Measurements from ENCODE around the gene SYNM.
"Not testable (repeated sequence)": the region's sequence is repeated elsewhere in the genome, so short reads cannot be mapped to it uniquely, and the experiment has no call there.

The SYNM gene, protein sequence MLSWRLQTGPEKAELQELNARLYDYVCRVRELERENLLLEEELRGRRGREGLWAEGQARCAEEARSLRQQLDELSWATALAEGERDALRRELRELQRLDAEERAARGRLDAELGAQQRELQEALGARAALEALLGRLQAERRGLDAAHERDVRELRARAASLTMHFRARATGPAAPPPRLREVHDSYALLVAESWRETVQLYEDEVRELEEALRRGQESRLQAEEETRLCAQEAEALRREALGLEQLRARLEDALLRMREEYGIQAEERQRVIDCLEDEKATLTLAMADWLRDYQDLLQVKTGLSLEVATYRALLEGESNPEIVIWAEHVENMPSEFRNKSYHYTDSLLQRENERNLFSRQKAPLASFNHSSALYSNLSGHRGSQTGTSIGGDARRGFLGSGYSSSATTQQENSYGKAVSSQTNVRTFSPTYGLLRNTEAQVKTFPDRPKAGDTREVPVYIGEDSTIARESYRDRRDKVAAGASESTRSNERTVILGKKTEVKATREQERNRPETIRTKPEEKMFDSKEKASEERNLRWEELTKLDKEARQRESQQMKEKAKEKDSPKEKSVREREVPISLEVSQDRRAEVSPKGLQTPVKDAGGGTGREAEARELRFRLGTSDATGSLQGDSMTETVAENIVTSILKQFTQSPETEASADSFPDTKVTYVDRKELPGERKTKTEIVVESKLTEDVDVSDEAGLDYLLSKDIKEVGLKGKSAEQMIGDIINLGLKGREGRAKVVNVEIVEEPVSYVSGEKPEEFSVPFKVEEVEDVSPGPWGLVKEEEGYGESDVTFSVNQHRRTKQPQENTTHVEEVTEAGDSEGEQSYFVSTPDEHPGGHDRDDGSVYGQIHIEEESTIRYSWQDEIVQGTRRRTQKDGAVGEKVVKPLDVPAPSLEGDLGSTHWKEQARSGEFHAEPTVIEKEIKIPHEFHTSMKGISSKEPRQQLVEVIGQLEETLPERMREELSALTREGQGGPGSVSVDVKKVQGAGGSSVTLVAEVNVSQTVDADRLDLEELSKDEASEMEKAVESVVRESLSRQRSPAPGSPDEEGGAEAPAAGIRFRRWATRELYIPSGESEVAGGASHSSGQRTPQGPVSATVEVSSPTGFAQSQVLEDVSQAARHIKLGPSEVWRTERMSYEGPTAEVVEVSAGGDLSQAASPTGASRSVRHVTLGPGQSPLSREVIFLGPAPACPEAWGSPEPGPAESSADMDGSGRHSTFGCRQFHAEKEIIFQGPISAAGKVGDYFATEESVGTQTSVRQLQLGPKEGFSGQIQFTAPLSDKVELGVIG (N-terminal part only)

GRCh38 chr15:99104788-99105513 is at the start of gene SYNM:
SYNM (plus strand) TSS chr15:99105080; CDS start chr15:99105200, 120 bp downstream.
- peak; percentile 85 for DNase-seq

GRCh38 chr15:99055555-99056134 is 49.2 kb upstream of the SYNM start:
- DNase-seq, result no peak

- DNase-seq, result no peak
Measured at GRCh38 chr15:99057020-99057419, 47.9 kb upstream of the SYNM start.

DNA sequence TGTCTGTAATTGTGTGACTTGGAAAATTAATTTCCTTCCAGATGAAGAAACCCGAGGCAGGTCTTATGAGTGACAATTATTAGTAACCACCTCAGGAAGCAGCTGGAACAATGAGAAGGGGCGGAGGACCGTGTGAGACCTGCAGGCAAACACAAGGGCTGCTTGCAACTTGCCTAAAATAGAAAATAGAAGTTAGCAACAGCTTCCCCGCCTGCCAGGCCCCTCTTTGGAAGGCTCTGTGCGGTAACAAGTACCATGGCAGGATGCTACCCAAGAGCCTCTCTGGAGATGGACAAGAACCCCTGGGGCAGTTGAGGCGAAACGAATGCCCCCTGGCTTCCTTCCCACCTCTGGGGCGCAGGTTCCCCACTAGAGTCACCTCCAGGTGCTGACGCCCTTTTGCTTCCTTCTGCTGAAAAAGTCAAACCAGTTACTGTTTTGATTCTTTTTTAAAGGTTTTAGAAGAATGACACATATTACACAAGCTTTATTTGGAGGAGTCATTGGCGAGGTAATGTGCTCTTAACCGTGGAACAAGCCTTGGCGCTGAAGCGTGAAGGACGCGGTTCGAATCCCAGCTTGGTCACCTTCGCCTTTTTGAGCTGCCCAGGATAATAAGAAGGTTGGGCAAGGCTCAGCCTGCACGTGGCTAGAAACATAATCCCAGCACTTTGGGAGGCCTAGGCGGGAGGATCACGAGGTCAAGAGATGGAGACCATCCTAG is 47.0 kb upstream of the SYNM start:
- no peak for DNase-seq

- DNase-seq, result no peak
Measured at GRCh38 chr15:99058421-99058870, 46.4 kb upstream of the SYNM start.

DNA sequence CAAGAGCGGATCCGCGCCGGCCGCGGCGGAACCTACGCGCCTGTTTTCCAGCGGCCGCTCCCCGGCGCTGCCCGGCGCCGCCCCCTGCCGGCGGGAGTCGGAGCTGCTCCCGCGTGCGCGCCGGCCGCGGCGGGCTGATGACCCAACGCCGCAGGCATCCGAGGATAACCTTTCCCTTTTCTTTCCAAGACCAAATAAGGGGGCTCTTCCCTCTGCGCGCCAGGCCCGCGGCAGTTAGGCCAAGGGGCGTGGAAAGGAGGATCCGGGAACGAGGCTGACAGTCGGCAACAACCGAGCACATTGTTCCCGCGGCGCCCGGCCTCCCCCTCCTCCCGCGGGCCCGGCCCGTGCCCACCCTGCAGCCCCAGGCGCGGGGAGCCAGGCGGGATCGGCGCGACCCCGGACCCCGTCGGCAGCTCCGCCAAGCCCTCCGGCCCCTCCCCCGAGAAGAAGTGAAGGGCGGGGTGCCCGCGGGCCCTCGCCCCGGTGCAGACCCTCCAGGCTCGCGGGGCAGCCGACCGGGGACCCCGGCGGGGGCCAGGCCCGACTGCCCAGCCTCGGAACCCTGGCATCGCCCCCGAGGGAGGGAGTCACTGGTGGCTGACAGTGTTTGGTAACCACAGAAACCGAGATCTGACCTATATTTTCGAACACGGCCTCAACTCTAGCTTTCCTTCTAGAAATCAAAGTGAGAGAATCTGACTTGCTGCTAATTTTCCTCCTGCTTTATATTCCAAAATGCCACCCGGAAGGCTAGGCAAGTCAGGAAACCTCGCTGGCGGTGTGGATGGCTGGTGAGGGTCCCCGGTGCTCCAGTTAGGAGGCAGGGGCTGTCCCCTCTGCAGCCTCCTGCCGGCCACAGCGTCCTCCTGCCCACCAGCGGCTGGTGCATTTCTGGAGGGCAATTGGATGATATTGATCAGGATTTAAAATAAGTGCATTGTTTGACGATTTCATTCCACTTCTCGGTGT is 45.6 kb upstream of the SYNM start:
- peak; percentile 33 for DNase-seq

- not testable (repeated sequence) for DNase-seq
Measured at GRCh38 chr15:99060186-99060585, 44.7 kb upstream of the SYNM start.

GRCh38 chr15:99062226-99062625 is 42.7 kb upstream of the SYNM start:
- no peak for DNase-seq

DNA sequence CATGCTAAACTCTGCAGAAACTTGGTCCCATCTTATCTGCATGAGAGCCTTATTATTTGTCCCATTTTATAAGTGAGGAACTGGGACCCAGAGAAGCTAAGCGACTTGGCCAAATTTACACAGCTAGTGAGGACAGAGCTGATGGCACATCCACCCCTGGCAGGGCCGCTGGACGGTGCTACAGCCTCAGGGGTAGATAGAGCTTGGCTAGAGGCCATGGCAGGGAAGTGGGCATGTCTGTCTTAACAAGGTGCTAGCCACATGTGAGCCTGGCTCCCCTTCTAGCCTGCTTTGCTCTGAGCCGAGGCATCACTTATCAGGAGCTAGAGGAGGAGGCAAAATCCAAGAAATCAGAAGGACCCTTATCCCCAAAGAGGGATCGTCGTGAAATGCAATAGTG is 36.7 kb upstream of the SYNM start:
- DNase-seq, result no peak

GRCh38 chr15:99070208-99070607 is 34.7 kb upstream of the SYNM start:
- DNase-seq, result no peak

- no peak for DNase-seq
Measured at GRCh38 chr15:99071091-99071680, 33.7 kb upstream of the SYNM start.

GRCh38 chr15:99073008-99073717 is 31.7 kb upstream of the SYNM start:
- DNase-seq, result no peak

DNA sequence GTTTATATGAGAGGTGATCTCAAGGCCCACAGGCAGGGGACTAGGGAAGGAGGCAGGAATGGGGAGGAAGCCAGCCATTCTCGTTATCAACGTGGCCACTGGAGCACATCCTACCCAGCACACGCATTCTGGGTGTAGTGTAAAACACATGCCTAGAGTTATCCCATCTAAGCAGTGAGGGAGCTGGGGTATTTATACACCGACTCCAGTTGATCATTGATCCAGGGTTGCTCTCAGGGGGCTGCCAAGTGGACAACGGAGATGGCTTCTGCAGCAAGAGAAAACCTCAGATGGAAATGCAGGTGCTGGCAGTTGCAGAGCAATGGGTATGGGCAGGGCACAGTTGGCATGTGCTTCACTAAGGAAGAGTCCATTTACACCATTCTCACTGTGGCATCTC is 30.4 kb upstream of the SYNM start:
- DNase-seq, result no peak

DNA sequence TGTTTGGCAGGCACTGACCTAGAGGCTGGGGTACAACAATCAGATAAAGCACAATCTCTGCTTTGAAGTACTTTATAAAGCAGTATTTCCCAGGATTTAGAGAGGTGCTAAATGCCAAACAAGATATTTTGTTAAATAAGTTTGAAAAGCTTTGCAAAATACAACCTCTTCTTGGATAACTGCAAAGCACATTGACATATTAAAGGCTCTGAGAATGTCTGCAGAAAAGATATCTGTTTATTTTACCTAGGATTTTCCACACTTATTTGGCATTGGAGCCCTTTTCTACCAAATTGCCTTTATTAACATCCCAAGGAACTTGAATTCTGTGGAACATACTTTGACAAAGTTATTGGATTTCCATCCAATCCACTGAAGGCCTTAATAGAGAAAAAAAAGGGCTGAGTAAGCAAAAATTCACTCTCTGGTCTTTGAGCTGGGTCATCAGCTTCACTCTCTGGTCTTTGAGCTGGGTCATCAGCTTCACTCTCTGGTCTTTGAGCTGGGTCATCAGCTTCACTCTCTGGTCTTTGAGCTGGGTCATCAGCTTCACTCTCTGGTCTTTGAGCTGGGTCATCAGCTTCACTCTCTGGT is 29.7 kb upstream of the SYNM start:
- not testable (repeated sequence) for DNase-seq

DNA sequence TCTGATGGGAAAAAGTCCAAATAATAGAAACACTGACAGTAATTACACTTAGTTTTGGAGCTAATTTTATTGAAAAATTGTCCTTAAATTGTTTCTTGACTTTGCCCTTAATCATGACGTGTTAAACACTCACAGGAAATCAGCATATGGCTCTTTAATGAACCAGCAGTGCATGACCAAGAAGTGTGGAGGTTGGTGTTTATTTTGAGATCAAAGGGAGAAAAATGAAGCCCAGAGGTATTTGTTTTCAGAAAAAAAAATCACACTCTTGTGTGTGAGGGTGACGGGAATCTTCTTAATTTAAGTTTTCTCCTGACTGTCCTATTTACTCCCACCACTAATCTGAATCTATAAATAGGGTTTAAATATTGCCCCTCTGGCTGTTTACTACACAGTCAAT is 28.8 kb upstream of the SYNM start:
- DNase-seq, result no peak

DNA sequence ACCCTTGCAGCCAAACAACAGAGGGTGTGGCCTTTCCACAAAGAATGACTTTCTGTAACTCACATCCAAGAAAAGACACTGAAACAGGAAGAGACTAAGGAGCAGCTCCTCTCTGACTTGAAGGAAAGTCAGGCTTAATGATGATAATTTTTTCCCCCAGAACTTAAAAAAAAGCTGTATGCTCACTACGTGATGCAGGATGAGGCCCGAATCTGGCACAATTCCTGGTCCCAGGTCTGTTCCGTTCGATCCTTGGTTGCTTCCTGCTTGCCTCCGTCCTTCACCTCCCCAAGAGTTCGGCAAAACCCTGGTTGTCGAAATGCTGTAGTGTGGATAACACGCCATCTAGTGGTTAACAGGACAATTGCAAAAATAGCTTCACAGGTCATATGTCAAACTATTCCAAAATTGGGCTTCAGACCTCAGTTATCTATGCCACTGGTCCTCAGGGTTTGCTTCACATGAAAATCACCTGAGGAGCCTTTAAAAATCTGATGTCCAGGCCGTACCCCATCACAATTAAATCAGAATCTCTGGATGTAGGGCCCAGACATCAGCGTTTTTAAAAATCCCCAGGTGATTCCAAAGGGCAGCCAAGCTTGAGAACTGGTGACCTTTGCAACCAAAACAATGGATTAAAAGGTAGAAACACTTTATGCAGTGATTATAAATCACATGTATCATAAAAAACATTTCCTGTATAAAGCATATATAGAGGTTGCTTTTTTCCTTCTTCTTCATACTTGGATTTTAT is 28.1 kb upstream of the SYNM start:
- peak; percentile 96 for DNase-seq

DNA sequence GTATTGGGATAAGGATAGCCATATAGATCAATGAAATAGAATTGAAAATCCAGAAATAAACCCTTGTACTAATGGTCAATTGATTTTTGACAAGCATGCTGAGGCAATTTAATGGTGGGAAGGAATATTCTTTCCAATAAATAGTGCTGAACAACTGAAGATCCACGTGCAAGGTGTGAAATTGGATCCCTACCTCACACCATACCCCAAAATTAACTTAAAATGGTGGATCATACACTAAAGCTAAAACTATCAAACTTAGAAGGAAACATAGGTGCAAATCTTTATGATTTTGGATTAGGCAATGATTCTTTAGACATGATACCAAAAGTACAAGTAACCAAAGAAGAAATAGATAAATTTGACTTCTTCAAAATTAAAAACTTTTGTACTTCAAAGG is 22.1 kb upstream of the SYNM start:
- DNase-seq, result no peak

DNA sequence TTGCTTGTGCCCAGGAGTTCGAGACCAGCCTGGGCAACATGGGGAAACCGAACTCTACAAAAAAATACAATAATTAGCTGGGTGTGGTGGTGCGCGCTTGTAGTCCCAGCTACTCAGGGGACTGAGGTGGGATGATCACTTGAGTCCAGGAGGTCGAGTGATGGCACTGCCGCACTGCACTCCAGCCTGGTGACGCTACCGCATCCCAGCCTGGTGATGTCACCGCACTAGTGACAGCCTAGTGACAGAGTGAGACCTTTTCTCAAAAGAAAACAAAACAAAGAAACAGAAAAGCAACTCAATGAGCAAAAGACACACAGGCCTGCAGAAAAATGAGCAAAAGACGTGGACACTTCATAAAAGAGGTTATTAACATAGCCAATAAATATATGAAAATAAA is 19.9 kb upstream of the SYNM start:
- DNase-seq, result no peak
